ENCODE data around the gene SLCO3A1.

The SLCO3A1 gene

GRCh38 chr15:91833056-91833455 lies 20.5 kb upstream of the SLCO3A1 start:
- in situ Hi-C loops (cut with MboI; ENCODE audit: low sequenced_read_pairs, unreplicated experiment): loop anchor here (25.0 kb wide), 1 partner anchor 521 kb away; no protein-coding TSS in a partner anchor
- TF ChIP-seq, protein P1, sequence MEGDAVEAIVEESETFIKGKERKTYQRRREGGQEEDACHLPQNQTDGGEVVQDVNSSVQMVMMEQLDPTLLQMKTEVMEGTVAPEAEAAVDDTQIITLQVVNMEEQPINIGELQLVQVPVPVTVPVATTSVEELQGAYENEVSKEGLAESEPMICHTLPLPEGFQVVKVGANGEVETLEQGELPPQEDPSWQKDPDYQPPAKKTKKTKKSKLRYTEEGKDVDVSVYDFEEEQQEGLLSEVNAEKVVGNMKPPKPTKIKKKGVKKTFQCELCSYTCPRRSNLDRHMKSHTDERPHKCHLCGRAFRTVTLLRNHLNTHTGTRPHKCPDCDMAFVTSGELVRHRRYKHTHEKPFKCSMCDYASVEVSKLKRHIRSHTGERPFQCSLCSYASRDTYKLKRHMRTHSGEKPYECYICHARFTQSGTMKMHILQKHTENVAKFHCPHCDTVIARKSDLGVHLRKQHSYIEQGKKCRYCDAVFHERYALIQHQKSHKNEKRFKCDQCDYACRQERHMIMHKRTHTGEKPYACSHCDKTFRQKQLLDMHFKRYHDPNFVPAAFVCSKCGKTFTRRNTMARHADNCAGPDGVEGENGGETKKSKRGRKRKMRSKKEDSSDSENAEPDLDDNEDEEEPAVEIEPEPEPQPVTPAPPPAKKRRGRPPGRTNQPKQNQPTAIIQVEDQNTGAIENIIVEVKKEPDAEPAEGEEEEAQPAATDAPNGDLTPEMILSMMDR (IDR thresholded peaks at IDR 0.05; ENCODE audit: borderline replicate concordance, control extremely low read depth, extremely low read depth, insufficient read depth, missing control alignments): no peak
- no peak for DNase-seq (ENCODE audit: low spot score)

- TF ChIP-seq, protein P1 (IDR thresholded peaks at IDR 0.05; ENCODE audit: borderline replicate concordance, control extremely low read depth, extremely low read depth, insufficient read depth, missing control alignments): no peak
- DNase-seq (ENCODE audit: low spot score): no peak
- in situ Hi-C loops (cut with MboI; ENCODE audit: low sequenced_read_pairs, unreplicated experiment): loop anchor here (25.0 kb wide), 1 partner anchor 528 kb away; no protein-coding TSS in a partner anchor
Measured at GRCh38 chr15:91839867-91840266, 13.6 kb upstream of the SLCO3A1 start.

DNA sequence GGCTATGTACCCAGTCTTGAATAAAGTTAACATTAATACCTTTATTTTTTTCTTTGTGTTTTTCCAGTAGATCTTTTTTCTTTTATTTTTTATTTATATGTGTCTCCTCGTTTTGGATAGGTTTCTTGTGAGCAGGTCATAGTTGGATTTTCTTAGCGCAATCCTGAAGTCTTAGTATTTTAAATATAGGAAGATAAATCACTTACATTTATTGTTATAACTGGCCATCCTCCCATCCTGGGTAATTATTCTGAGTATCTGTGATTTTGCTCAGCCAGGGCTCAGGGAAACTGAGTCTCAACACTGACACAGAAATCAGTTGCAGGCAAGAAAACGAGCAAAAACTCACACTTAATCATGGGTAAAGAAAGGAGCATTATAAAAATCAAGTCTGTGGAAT lies 11.6 kb upstream of the SLCO3A1 start:
- in situ Hi-C loops (cut with MboI; ENCODE audit: low sequenced_read_pairs, unreplicated experiment): loop anchor here (25.0 kb wide), 1 partner anchor 530 kb away; no protein-coding TSS in a partner anchor

GRCh38 chr15:91844341-91844740 lies 9.2 kb upstream of the SLCO3A1 start:
- no peak for DNase-seq (ENCODE audit: low spot score)
- TF ChIP-seq, protein P1 (IDR thresholded peaks at IDR 0.05; ENCODE audit: borderline replicate concordance, control extremely low read depth, extremely low read depth, insufficient read depth, missing control alignments): no peak
- in situ Hi-C loops (cut with MboI; ENCODE audit: low sequenced_read_pairs, unreplicated experiment): loop anchor here (25.0 kb wide), 1 partner anchor 532 kb away; no protein-coding TSS in a partner anchor

More for the DNA sequence above, 11.6 kb upstream of the SLCO3A1 start:
- DNase-seq (ENCODE audit: low spot score): no peak
- TF ChIP-seq, protein P1 (IDR thresholded peaks at IDR 0.05; ENCODE audit: borderline replicate concordance, control extremely low read depth, extremely low read depth, insufficient read depth, missing control alignments): no peak

DNA sequence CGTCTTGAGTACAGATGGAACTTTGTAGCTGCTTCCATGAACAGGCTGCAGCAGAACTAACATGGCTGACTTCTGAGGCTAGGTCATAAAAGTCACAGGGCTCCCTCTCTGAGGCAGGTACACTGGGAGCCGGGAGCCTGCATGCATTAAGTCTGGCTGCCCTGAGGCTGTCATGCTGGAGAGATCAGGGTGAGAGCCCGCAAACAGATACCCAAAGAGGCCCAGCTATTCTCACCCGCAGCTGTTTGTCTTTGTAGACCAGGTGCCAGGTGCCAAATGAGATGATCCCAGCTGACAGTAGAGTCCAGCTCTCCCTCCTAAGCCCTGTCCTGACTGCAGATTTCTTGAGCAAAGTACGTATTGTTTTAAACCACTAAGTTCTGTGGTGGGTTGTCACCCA lies 8.6 kb upstream of the SLCO3A1 start:
- in situ Hi-C loops (cut with MboI; ENCODE audit: low sequenced_read_pairs, unreplicated experiment): loop anchor here (25.0 kb wide), 1 partner anchor 533 kb away; no protein-coding TSS in a partner anchor
- TF ChIP-seq, protein P1 (IDR thresholded peaks at IDR 0.05; ENCODE audit: borderline replicate concordance, control extremely low read depth, extremely low read depth, insufficient read depth, missing control alignments): no peak

GRCh38 chr15:91845720-91846119 lies 7.8 kb upstream of the SLCO3A1 start:
- in situ Hi-C loops (cut with MboI; ENCODE audit: low sequenced_read_pairs, unreplicated experiment): loop anchor here (25.0 kb wide), 1 partner anchor 533 kb away; no protein-coding TSS in a partner anchor
- TF ChIP-seq, protein P1 (IDR thresholded peaks at IDR 0.05; ENCODE audit: borderline replicate concordance, control extremely low read depth, extremely low read depth, insufficient read depth, missing control alignments): no peak
- DNase-seq (ENCODE audit: low spot score): no peak

More for the DNA sequence above, 8.6 kb upstream of the SLCO3A1 start:
- no peak for DNase-seq (ENCODE audit: low spot score)

Measured in GM13976 (cell line).